ENCODE results near the gene CLDN2.

DNA sequence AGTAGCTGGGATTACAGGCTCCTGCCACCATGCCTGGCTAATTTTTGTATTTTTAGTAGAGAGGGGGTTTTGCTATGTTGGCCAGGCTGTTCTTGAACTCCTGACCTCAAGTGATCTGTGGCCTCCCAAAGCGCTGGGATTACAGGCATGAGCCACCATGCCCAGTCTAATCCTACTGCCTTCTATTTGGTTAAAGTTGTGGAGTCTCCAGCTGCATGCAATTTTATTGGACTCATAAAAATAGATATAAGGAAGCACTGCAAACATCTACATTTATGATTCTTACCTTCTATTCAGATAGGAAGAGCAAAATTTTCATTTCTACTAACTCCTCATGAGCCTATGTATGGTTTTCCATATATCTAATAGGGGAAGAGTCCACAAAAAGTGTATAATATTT is 30.7 kb upstream of the CLDN2 start:
- TF ChIP-seq CTCF (IDR thresholded peaks at IDR 0.05 in 4 of 5, conservative IDR thresholded peaks at IDR 0.05 in 1 of 5) (no peak), POLR2A (IDR thresholded peaks at IDR 0.05) (no peak)

All from gastrocnemius medialis (tissue), 4 donors.